AG10803 (cell line): Measurements from ENCODE around the gene TPSG1.
"Not testable (repeated sequence)": the region's sequence is repeated elsewhere in the genome, so short reads cannot be mapped to it uniquely, and the experiment has no call there.

ENCODE experiments used
- DNase-seq: peaks from one replicate; pipeline ENCODE4 v3.0.0; 2010; ENCODE audit warnings: low read depth
- H3K4me3 ChIP-seq: 2 replicates; pipeline ENCODE4 v1.5.1; 2011; ENCODE audit warnings: mild to moderate bottlenecking, low read length, control low read depth
- CTCF ChIP-seq: conservative IDR thresholded peaks from 2 replicates; pipeline ENCODE4 v1.5.1; 2011; ENCODE audit warnings: mild to moderate bottlenecking, low read length, control low read depth, inconsistent platforms

The TPSG1 gene

DNA sequence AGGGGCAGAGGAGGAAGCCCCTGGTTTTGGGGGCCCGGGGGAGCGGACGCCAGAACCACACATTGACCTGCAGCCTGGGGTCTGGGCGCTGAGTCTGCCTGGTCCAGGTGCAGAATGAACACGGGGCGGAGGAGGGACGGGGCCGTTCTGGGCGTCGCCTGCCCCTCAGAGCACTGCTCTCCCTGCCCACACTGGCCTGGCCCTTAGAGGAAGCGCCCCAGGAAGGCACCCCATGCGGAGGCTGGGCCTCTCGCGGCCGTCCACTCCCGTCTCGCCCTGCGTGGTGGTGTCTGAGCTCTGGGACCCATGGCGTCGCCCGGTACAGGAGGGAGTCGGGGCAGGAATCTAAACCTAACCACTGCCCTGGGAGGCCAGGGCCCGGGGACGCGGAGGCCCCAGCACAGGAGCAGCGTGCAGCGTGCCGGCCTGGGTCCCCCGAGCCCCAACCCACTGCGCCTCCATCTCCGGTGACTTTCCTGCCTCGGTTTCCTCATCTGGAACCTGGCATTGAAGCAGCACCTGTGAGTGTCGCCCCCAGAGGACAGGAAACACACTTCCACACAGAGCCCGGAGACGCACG, 35.1 kb upstream of the TPSG1 start:
- no peak overlapping the region for H3K4me3 ChIP-seq
- no peak for DNase-seq
- no peak for TF ChIP-seq CTCF

- H3K4me3 ChIP-seq: no peak overlapping the region
- no peak for DNase-seq
- no peak for TF ChIP-seq CTCF
Observed at GRCh38 chr16:1259760-1260068, 34.6 kb upstream of the TPSG1 start.

GRCh38 chr16:1258906-1259759, 34.1 kb upstream of the TPSG1 start:
- no peak for TF ChIP-seq CTCF
- no peak for DNase-seq
- no peak overlapping the region for H3K4me3 ChIP-seq

GRCh38 chr16:1258225-1258600, 33.1 kb upstream of the TPSG1 start:
- TF ChIP-seq CTCF: no peak
- no peak overlapping the region for H3K4me3 ChIP-seq
- DNase-seq: no peak

- H3K4me3 ChIP-seq: no peak overlapping the region
- no peak for DNase-seq
- TF ChIP-seq CTCF: no peak
Observed at GRCh38 chr16:1257561-1258224, 32.6 kb upstream of the TPSG1 start.

GRCh38 chr16:1256874-1257322, 31.8 kb upstream of the TPSG1 start:
- H3K4me3 ChIP-seq: no peak overlapping the region
- DNase-seq: no peak
- TF ChIP-seq CTCF: no peak

DNA sequence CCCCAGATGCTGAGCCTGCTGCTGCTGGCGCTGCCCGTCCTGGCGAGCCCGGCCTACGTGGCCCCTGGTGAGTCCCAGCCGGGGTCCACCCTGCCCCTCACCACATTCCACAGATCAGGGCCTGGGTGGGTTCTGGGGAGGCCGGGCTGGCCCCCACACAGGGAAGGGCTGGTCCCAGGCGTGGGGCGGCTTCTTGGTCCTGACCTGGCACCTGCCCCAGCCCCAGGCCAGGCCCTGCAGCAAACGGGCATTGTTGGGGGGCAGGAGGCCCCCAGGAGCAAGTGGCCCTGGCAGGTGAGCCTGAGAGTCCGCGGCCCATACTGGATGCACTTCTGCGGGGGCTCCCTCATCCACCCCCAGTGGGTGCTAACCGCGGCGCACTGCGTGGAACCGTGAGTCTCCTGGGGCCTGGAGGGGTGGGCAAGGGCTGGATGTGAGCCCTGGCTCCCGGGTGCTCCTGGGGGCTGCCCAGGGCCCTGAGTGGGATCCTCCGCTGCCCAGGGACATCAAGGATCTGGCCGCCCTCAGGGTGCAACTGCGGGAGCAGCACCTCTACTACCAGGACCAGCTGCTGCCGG, 31.3 kb upstream of the TPSG1 start:
- H3K4me3 ChIP-seq, DNase-seq: not testable (repeated sequence)

DNA sequence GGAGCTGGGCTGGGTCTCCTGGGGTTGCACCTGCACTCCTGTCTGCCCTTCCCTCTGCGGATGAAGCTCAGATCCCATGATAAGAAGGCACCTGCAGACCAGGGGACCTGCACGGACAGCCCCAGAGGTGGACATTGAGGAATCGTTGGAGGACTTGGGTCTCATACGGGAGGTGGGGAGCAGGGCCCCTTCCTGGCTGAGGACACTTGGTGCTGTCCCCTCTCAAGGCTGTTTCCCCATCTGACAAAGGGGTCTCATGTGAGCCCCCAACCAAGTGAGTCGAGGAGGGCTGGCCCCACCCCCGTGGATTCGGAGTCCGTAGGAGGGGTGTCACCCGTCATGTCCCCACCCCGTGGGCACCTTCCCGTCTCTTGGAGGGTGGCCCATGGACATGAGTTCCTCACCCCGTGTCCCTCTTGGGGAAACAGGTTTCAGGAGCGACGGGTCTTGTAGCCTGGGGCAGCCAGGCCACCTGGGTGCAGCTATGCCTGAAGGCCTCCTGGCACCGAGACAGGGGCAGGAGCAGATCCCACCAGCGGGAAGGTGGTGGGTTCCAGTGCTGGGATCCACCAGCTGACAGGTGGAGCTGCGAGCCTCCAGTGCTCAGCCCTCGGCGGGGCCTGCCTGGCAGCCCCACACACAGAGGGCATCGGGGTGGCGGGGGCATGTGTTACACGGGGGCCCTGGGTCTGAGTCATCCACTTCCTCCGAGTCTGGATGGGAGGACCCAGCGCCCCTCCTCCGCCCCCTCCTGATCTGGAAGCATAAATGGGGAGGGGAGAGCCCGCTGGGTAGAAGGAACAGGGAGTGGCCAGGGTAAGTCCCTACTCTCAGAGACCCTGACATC, 30.4 kb upstream of the TPSG1 start, which contains the start of gene TPSD1:
Gene TPSD1, plus strand, starts transcription at position 794 of the 847 bp plus-strand sequence. CDS start 212 bp downstream, outside the sequence.
- H3K4me3 ChIP-seq, DNase-seq: not testable (repeated sequence)

GRCh38 chr16:1254821-1255220, 29.8 kb upstream of the TPSG1 start:
- not testable (repeated sequence) for H3K4me3 ChIP-seq, DNase-seq

- not testable (repeated sequence) for DNase-seq, H3K4me3 ChIP-seq
Observed at GRCh38 chr16:1253701-1254364, 28.8 kb upstream of the TPSG1 start.
